H1 (cell line): Measurements from ENCODE around the gene CACNA1B. TPM values are rescaled to one million over a fixed set of nuclear protein-coding genes. Genes with fewer than 3 reads are reported as not detected.

ENCODE experiments used
- CTCF ChIA-PET: fragments of 300-600 bp; sonication (Branson Sonifier 250); formaldehyde crosslinking; loops from one replicate; lab custom pipeline; 2021; ENCODE audit not compliant: partially characterized antibody; lab: Charles Lee
- POLR2A ChIA-PET: fragments of 300-600 bp; sonication (Branson Sonifier 250); formaldehyde crosslinking; loops from one replicate; lab custom pipeline; 2021; ENCODE audit warnings: inconsistent platforms; ENCODE audit not compliant: partially characterized antibody; lab: Charles Lee
- DNase-seq, 2 experiments: peaks; one replicate each; pipeline versions ENCODE4 v3.0.0 to v3.0.0-alpha.2; 2010 to 2022; ENCODE audit warnings: low spot score in 2 of 2, low read depth in 1 of 2, mixed read lengths in 1 of 2
- FAIRE-seq: peaks from 2 replicates; lab custom pipeline; 2011; peaks lifted over from hg19 to GRCh38; lab: Jason Lieb, UNC
- H2AFZ ChIP-seq: 2 replicates; pipeline ENCODE4 v1.8.1; 2012; ENCODE audit warnings: low read length, inconsistent platforms
- H2AK5ac ChIP-seq: 2 replicates; pipeline ENCODE4 v1.6.1; 2013; ENCODE audit warnings: low read depth, low read length
- H2BK120ac ChIP-seq: replicated peaks from 2 replicates; pipeline ENCODE3; 2013; ENCODE audit warnings: low read depth, low read length, inconsistent platforms
- H2BK12ac ChIP-seq: 2 replicates; pipeline ENCODE4 v1.6.1; 2013; ENCODE audit warnings: low read depth, low read length
- H2BK15ac ChIP-seq: 2 replicates; pipeline ENCODE4 v1.6.1; 2013; ENCODE audit warnings: low read length
- H2BK20ac ChIP-seq: 2 replicates; pipeline ENCODE4 v1.6.1; 2013; ENCODE audit warnings: low read length
- H2BK5ac ChIP-seq: 2 replicates; pipeline ENCODE4 v1.6.1; 2013; ENCODE audit warnings: low read depth, low read length
- H3K14ac ChIP-seq: 2 replicates; pipeline ENCODE4 v1.6.1; 2013; ENCODE audit warnings: inconsistent platforms; ENCODE audit not compliant: insufficient read length
- H3K18ac ChIP-seq: 2 replicates; pipeline ENCODE4 v1.6.1; 2013; ENCODE audit warnings: low read length; ENCODE audit errors: extremely low read depth
- H3K23ac ChIP-seq: 2 replicates; pipeline ENCODE4 v1.6.1; 2013; ENCODE audit warnings: inconsistent platforms; ENCODE audit not compliant: insufficient read length
- H3K23me2 ChIP-seq: 2 replicates; pipeline ENCODE4 v1.6.1; 2013; ENCODE audit warnings: low read depth, low read length
- H3K27ac ChIP-seq: 2 replicates; pipeline ENCODE4 v1.6.1; 2011; ENCODE audit warnings: low read depth, low read length, inconsistent platforms
- H3K27me3 ChIP-seq, 4 experiments: replicated peaks in 1 of 4; 1 replicate in 1 of 4; 2 replicates in 3 of 4; pipeline versions ENCODE4 v1.6.1 to v1.8.1; 2011 to 2013; ENCODE audit warnings: low read length in 3 of 4, mild to moderate bottlenecking in 3 of 4, inconsistent platforms in 2 of 4, mixed read lengths in 2 of 4, moderate library complexity in 1 of 4; ENCODE audit not compliant: control insufficient read depth in 3 of 4, insufficient read depth in 3 of 4; ENCODE audit errors: extremely low read depth in 1 of 4
- H3K36me3 ChIP-seq, 4 experiments: 2 replicates each; pipeline versions ENCODE4 v1.6.1 to v1.8.1; 2011 to 2013; ENCODE audit warnings: mild to moderate bottlenecking in 4 of 4, low read length in 3 of 4, moderate library complexity in 2 of 4, control low read depth in 1 of 4, inconsistent platforms in 1 of 4; ENCODE audit not compliant: insufficient read depth in 4 of 4, control insufficient read depth in 2 of 4
- H3K4ac ChIP-seq: replicated peaks from 2 replicates; pipeline ENCODE3; 2013; ENCODE audit warnings: low read length, low read depth, mixed read lengths, inconsistent platforms; ENCODE audit not compliant: insufficient read length
- H3K4me1 ChIP-seq, 4 experiments: replicated peaks in 1 of 4; 1 replicate in 1 of 4; 2 replicates in 3 of 4; pipeline versions ENCODE4 v1.6.1 to v1.8.1; 2011 to 2013; ENCODE audit warnings: low read length in 3 of 4, inconsistent platforms in 2 of 4, mixed read lengths in 1 of 4; ENCODE audit not compliant: insufficient read depth in 4 of 4, control insufficient read depth in 3 of 4
- H3K4me2 ChIP-seq, 2 experiments: 2 replicates each; pipeline versions ENCODE4 v1.6.1 to v1.8.1; 2011 to 2013; ENCODE audit warnings: low read depth in 2 of 2, low read length in 2 of 2, control low read depth in 1 of 2, inconsistent platforms in 1 of 2, mild to moderate bottlenecking in 1 of 2; ENCODE audit not compliant: insufficient read depth in 1 of 2
- H3K4me3 ChIP-seq, 4 experiments: fragments of 200-600, 300-600 bp in 1 of 4; sonication (generic), shearing (Covaris generic), sonication (Bioruptor Twin) in 1 of 4; 2 replicates each; pipeline versions ENCODE4 v1.5.1 to v1.8.1; 2011 to 2016; ENCODE audit warnings: low read length in 4 of 4, low read depth in 3 of 4, control low read depth in 2 of 4, inconsistent platforms in 2 of 4, mild to moderate bottlenecking in 2 of 4, mixed read lengths in 1 of 4, moderate library complexity in 1 of 4; ENCODE audit not compliant: insufficient read depth in 2 of 4; ENCODE audit errors: extremely low read depth in 1 of 4
- H3K56ac ChIP-seq: replicated peaks from 2 replicates; pipeline ENCODE3; 2013; ENCODE audit warnings: low read depth, mild to moderate bottlenecking, mixed read lengths, low read length, inconsistent platforms; ENCODE audit not compliant: insufficient read length
- H3K79me1 ChIP-seq: 2 replicates; pipeline ENCODE4 v1.6.1; 2013; ENCODE audit warnings: low read depth, low read length, control low read depth
- H3K79me2 ChIP-seq, 2 experiments: 2 replicates each; pipeline versions ENCODE4 v1.6.1 to v1.8.1; 2012 to 2013; ENCODE audit warnings: low read length in 2 of 2, mild to moderate bottlenecking in 2 of 2, inconsistent platforms in 1 of 2; ENCODE audit not compliant: insufficient read depth in 2 of 2, control insufficient read depth in 1 of 2
- H3K9ac ChIP-seq, 4 experiments: replicated peaks in 1 of 4; 1 replicate in 1 of 4; 2 replicates in 3 of 4; pipeline versions ENCODE4 v1.6.1 to v1.8.1; 2011 to 2013; ENCODE audit warnings: low read depth in 3 of 4, low read length in 3 of 4, control low read depth in 2 of 4, mild to moderate bottlenecking in 2 of 4, moderate library complexity in 2 of 4, inconsistent platforms in 1 of 4; ENCODE audit errors: extremely low read depth in 1 of 4
- H3K9me3 ChIP-seq, 2 experiments: 2 replicates each; pipeline versions ENCODE4 v1.6.1 to v1.8.1; 2012 to 2013; ENCODE audit warnings: mild to moderate bottlenecking in 2 of 2, moderate library complexity in 2 of 2, control low read depth in 1 of 2, inconsistent platforms in 1 of 2, low read depth in 1 of 2, low read length in 1 of 2, mixed read lengths in 1 of 2; ENCODE audit not compliant: insufficient read depth in 2 of 2
- H4K20me1 ChIP-seq, 2 experiments: replicated peaks in 1 of 2; 2 replicates each; pipeline versions ENCODE3 to v1.8.1; 2011 to 2013; ENCODE audit warnings: inconsistent platforms in 2 of 2, low read length in 2 of 2, mild to moderate bottlenecking in 1 of 2; ENCODE audit not compliant: insufficient read depth in 2 of 2, control insufficient read depth in 1 of 2
- H4K5ac ChIP-seq: 2 replicates; pipeline ENCODE4 v1.6.1; 2013; ENCODE audit warnings: low read length, low read depth, mixed read lengths, inconsistent platforms; ENCODE audit not compliant: insufficient read length
- H4K8ac ChIP-seq: 2 replicates; pipeline ENCODE4 v1.8.0; 2013; ENCODE audit warnings: mild to moderate bottlenecking, moderate library complexity, low read length, inconsistent platforms; ENCODE audit not compliant: insufficient read depth; ENCODE audit errors: extremely low read depth
- H4K91ac ChIP-seq: replicated peaks from 2 replicates; pipeline ENCODE3; 2013; ENCODE audit warnings: low read length, mixed read lengths, inconsistent platforms; ENCODE audit not compliant: insufficient read length
- BACH1 ChIP-seq: IDR thresholded peaks from 2 replicates; pipeline ENCODE4 v1.6.1; 2012; ENCODE audit warnings: low read length, improper control_type of control experiment
- BCL11A ChIP-seq, 2 experiments: IDR thresholded peaks; one replicate each; pipeline ENCODE4 v1.6.1; 2011; ENCODE audit warnings: low read depth in 2 of 2, low read length in 2 of 2, mild to moderate bottlenecking in 2 of 2
- CBX5 ChIP-seq: fragments of 300-800, 300-1000 bp; sonication (generic); IDR thresholded peaks from 2 replicates; pipeline ENCODE4 v1.7.1; 2016; ENCODE audit warnings: antibody characterized with exemption, low read length, low read depth
- CBX8 ChIP-seq: fragments of 300-800, 300-1000 bp; sonication (generic); IDR thresholded peaks from 2 replicates; pipeline ENCODE4 v1.7.1; 2016; ENCODE audit warnings: low read depth, low read length, borderline replicate concordance
- EP300 ChIP-seq, 2 experiments: IDR thresholded peaks; 1 replicate in 1 of 2; 2 replicates in 1 of 2; pipeline ENCODE4 v1.6.1; 2011 to 2012; ENCODE audit warnings: low read depth in 2 of 2, low read length in 2 of 2, mild to moderate bottlenecking in 2 of 2, borderline replicate concordance in 1 of 2, inconsistent platforms in 1 of 2, moderate library complexity in 1 of 2
- HDAC2 ChIP-seq, 2 experiments: fragments of 300-600 bp in 1 of 2; sonication (generic) in 1 of 2; IDR thresholded peaks; 2 replicates each; pipeline ENCODE4 v1.6.1; 2011 to 2012; ENCODE audit warnings: low read depth in 2 of 2, low read length in 2 of 2, mild to moderate bottlenecking in 2 of 2, moderate library complexity in 2 of 2, borderline replicate concordance in 1 of 2, inconsistent platforms in 1 of 2
- NANOG ChIP-seq: IDR thresholded peaks from 2 replicates; pipeline ENCODE4 v1.6.1; 2011; ENCODE audit warnings: low read length, low read depth, mild to moderate bottlenecking, inconsistent platforms; ENCODE audit not compliant: insufficient read depth, poor library complexity, severe bottlenecking
- PHF8 ChIP-seq: fragments of 200-600 bp; sonication (generic); conservative IDR thresholded peaks from 2 replicates; pipeline ENCODE4 v1.7.1; 2012; ENCODE audit warnings: low read depth, mild to moderate bottlenecking, inconsistent platforms, low read length, moderate library complexity
- RNF2 ChIP-seq: fragments of 200-900, 300-1000 bp; sonication (generic); IDR thresholded peaks from 2 replicates; pipeline ENCODE4 v1.7.1; 2016; ENCODE audit warnings: borderline replicate concordance, low read depth, mild to moderate bottlenecking, antibody characterized with exemption, low read length; ENCODE audit not compliant: poor library complexity, severe bottlenecking; ENCODE audit errors: missing control alignments
- RXRA ChIP-seq: IDR thresholded peaks from 2 replicates; pipeline ENCODE4 v1.6.1; 2011; ENCODE audit warnings: low read depth, mild to moderate bottlenecking, low read length, moderate library complexity; ENCODE audit not compliant: insufficient read depth
- ZNF274 ChIP-seq: IDR thresholded peaks from 2 replicates; pipeline ENCODE4 v1.7.0; 2012; ENCODE audit warnings: low read length, borderline replicate concordance; ENCODE audit errors: extremely low read depth
- WGBS, 2 experiments: shearing (Covaris generic) in 1 of 2; methylation state at CpG; one replicate each; pipeline versions ENCODE4 v1.1.6 to v1.1.7; 2013 to 2015; ENCODE audit warnings: low lambda C conversion rate in 2 of 2, mixed read lengths in 2 of 2, inconsistent platforms in 1 of 2, low coverage in 1 of 2, missing lambda C conversion rate in 1 of 2; ENCODE audit not compliant: insufficient replicate concordance in 2 of 2, insufficient coverage in 1 of 2, insufficient read length in 1 of 2; ENCODE audit errors: extremely low coverage in 1 of 2, missing lambda C conversion rate in 1 of 2; 5-methylcytosine and 5-hydroxymethylcytosine counted together
- polyA plus RNA-seq, 7 experiments: library from polyadenylated mRNA; depleted of rRNA in 3 of 7; stranded (reverse) in 5 of 7; unstranded in 2 of 7; fragments of >200 nt in 5 of 7; fragments of 200-250 nt in 2 of 7; gene quantifications; 1 replicate in 5 of 7; 2 replicates in 1 of 7; 4 replicates in 1 of 7; pipeline versions ENCODE4 v1.2.1 to v1.2.3, GENCODE V29; 2011 to 2013; ENCODE audit warnings: missing spikeins in 2 of 7, mixed read lengths in 2 of 7
- total RNA-seq: library from RNA; stranded (reverse); fragmentation: NEBNext Ultra II Directional; extraction: Animal tissue kit (Norgen Biotek cat#: 25700); gene quantifications from 2 replicates; pipeline ENCODE4 v1.2.1, GENCODE V29; 2021

The CACNA1B gene
- total and polyA plus RNA-seq, 2 of the 8 experiments (the other 6 are each of a cell fraction or from before 2014, with no cell fraction given): 1.5 to 5.7 TPM

- Histone ChIP-seq H4K91ac (no peak overlapping the region), H3K23me2 (no peaks in the 10 kb centered on the region), H4K5ac (no peak overlapping the region), H3K9me3 (peaks cover 0 to 32% of the 10 kb centered on the region in 2 experiments; a peak in 3 of 4 replicates), H2BK20ac (no peak overlapping the region), H2BK120ac (no peak overlapping the region), H4K20me1 (peaks cover 0 to 2% of the 10 kb centered on the region in 2 experiments), H3K23ac (no peak overlapping the region), H3K4me2 (no peak overlapping the region), H2BK5ac (peak overlapping the region; percentile 28; the same call in 1 of the 2 replicates), H2AFZ (no peak overlapping the region), H3K4me1 (no peaks in the 10 kb centered on the region), H3K36me3 (no peaks in the 10 kb centered on the region), H3K14ac (no peak overlapping the region), H3K79me1 (no peaks in the 10 kb centered on the region), H3K27me3 (no peaks in the 10 kb centered on the region), H3K27ac (no peak overlapping the region), H3K4ac (no peak overlapping the region), H4K8ac (no peak overlapping the region), H3K18ac (no peak overlapping the region), H3K56ac (no peak overlapping the region), H3K4me3 (no peak overlapping the region), H3K79me2 (no peaks in the 10 kb centered on the region), H2AK5ac (no peak overlapping the region), H2BK15ac (no peak overlapping the region), H3K9ac (no peak overlapping the region), H2BK12ac (no peak overlapping the region)
- no peak for DNase-seq
- CTCF ChIA-PET: no interaction called here
- POLR2A ChIA-PET: no interaction called here
- 89% methylated on average over 12 of the region's 20 CpGs; no CpG with 5 or more reads in 1 of the 2 experiments for WGBS, 2 experiments
- FAIRE-seq: no peak
- no peak for TF ChIP-seq RNF2
- TF ChIP-seq BACH1: no peak
- TF ChIP-seq NANOG: no peak
- TF ChIP-seq PHF8: no peak
- no peak for TF ChIP-seq RXRA
- TF ChIP-seq CBX8: no peak
- no peak for TF ChIP-seq BCL11A (IDR thresholded peaks at IDR 0.05; ENCODE audit: low read depth in 2 of 2, low read length in 2 of 2)
- no peak for TF ChIP-seq ZNF274
- TF ChIP-seq CBX5: no peak
- no peak for TF ChIP-seq HDAC2 (IDR thresholded peaks at IDR 0.05; ENCODE audit: borderline replicate concordance in 1 of 2, low read depth in 2 of 2, low read length in 2 of 2)
- TF ChIP-seq EP300 (IDR thresholded peaks at IDR 0.05; ENCODE audit: borderline replicate concordance in 1 of 2, low read depth in 2 of 2, low read length in 2 of 2): no peak
Measured at GRCh38 chr9:137891588-137892423, 14.2 kb downstream of the CACNA1B start.
